ENCODE data around the gene TSHZ2. TPM values are rescaled to one million over a fixed set of nuclear protein-coding genes. Genes with fewer than 3 reads are reported as not detected.

Gene TSHZ2
- total RNA-seq, 1 donor from 2014 or later: 51.9 TPM

GRCh38 chr20:53195876-53196610 is 223.9 kb downstream of the TSHZ2 start:
- Histone ChIP-seq H3K9me3 (no peaks in the 10 kb centered on the region), H3K27me3 (no peaks in the 10 kb centered on the region), H3K4me1 (no peaks in the 10 kb centered on the region), H3K27ac (no peak overlapping the region), H3K4me3 (no peak overlapping the region), H3K36me3 (no peaks in the 10 kb centered on the region)
- no peak for TF ChIP-seq CTCF (IDR thresholded peaks at IDR 0.05)
- intact Hi-C loops (cut with DNase I): no loop called here
- DNase-seq (ENCODE audit: low spot score in 2 of 2): no peak

- H3K36me3 ChIP-seq: no peaks in the 10 kb centered on the region
- no peak overlapping the region for H3K4me3 ChIP-seq
- no peaks in the 10 kb centered on the region for H3K9me3 ChIP-seq
- no peaks in the 10 kb centered on the region for H3K4me1 ChIP-seq
- intact Hi-C loops (cut with DNase I): no loop called here
- no peaks in the 10 kb centered on the region for H3K27me3 ChIP-seq
- no peak for DNase-seq (ENCODE audit: low spot score in 2 of 2)
- no peak for TF ChIP-seq CTCF (IDR thresholded peaks at IDR 0.05)
- no peak overlapping the region for H3K27ac ChIP-seq
These were observed 229.4 kb downstream of the TSHZ2 start for GRCh38 chr20:53201588-53201987.

GRCh38 chr20:53202777-53203176 is 230.6 kb downstream of the TSHZ2 start:
- Histone ChIP-seq H3K4me3 (no peak overlapping the region), H3K36me3 (no peaks in the 10 kb centered on the region), H3K4me1 (no peaks in the 10 kb centered on the region), H3K27ac (no peak overlapping the region), H3K9me3 (no peaks in the 10 kb centered on the region), H3K27me3 (no peaks in the 10 kb centered on the region)
- DNase-seq (ENCODE audit: low spot score in 2 of 2): no peak
- intact Hi-C loops (cut with DNase I): no loop called here
- TF ChIP-seq CTCF (IDR thresholded peaks at IDR 0.05): no peak

- no peak for DNase-seq (ENCODE audit: low spot score in 2 of 2)
- H3K36me3 ChIP-seq: no peaks in the 10 kb centered on the region
- H3K27me3 ChIP-seq: no peaks in the 10 kb centered on the region
- TF ChIP-seq CTCF (IDR thresholded peaks at IDR 0.05): no peak
- no peak overlapping the region for H3K27ac ChIP-seq
- H3K4me3 ChIP-seq: no peak overlapping the region
- H3K9me3 ChIP-seq: no peaks in the 10 kb centered on the region
- intact Hi-C loops (cut with DNase I): no loop called here
- no peaks in the 10 kb centered on the region for H3K4me1 ChIP-seq
These were observed 232.9 kb downstream of the TSHZ2 start for GRCh38 chr20:53205046-53205445.

- Histone ChIP-seq H3K9me3 (no peaks in the 10 kb centered on the region), H3K4me3 (no peak overlapping the region), H3K4me1 (no peaks in the 10 kb centered on the region), H3K36me3 (no peaks in the 10 kb centered on the region), H3K27me3 (no peaks in the 10 kb centered on the region), H3K27ac (no peak overlapping the region)
- TF ChIP-seq CTCF (IDR thresholded peaks at IDR 0.05): no peak
- intact Hi-C loops (cut with DNase I): no loop called here
- DNase-seq (ENCODE audit: low spot score in 2 of 2): no peak
These were observed 236.1 kb downstream of the TSHZ2 start for GRCh38 chr20:53208110-53208832.

All from ascending aorta (tissue), 2 donors.